Inflammatory macrophage (primary cell): Measurements from ENCODE around the gene PPP2R5A.

ENCODE experiments used
- DNase-seq, 2 donors: peaks; one replicate each; pipeline ENCODE4 v3.0.0-alpha.2; 2020 to 2022
- total RNA-seq, 18 experiments: gene quantifications; one replicate each; lab custom pipeline; 2026; ENCODE audit warnings: mixed read lengths in 6 of 18, inconsistent platforms in 2 of 18; lab: John Stamatoyannopoulos, UW

PPP2R5A gene
- 28.4 to 139 (median 99.4) reads per million in 18 experiments for total RNA-seq

- DNase-seq = peak; percentile 99
Measured at GRCh38 chr1:212284744-212285684, at the start of gene PPP2R5A. TSS of gene PPP2R5A (plus strand) at chr1:212285410. CDS start at chr1:212286111, 701 bp downstream.

- peak; percentile 51 to 79 for DNase-seq
Measured at GRCh38 chr1:212235857-212236256, 49.4 kb upstream of the PPP2R5A start.

- DNase-seq = no peak
Measured at GRCh38 chr1:212236664-212237220, 48.5 kb upstream of the PPP2R5A start.

- no peak for DNase-seq
Measured at GRCh38 chr1:212237651-212238050, 47.6 kb upstream of the PPP2R5A start.

GRCh38 chr1:212238552-212238951 is 46.7 kb upstream of the PPP2R5A start:
- no peak for DNase-seq

GRCh38 chr1:212241501-212241900 is 43.7 kb upstream of the PPP2R5A start:
- no peak for DNase-seq

GRCh38 chr1:212241957-212242287 is 43.3 kb upstream of the PPP2R5A start:
- no peak for DNase-seq

- DNase-seq = no peak
Measured at GRCh38 chr1:212242288-212242984, 42.8 kb upstream of the PPP2R5A start.

GRCh38 chr1:212242985-212243308 is 42.3 kb upstream of the PPP2R5A start:
- no peak for DNase-seq

GRCh38 chr1:212244441-212244840 is 40.8 kb upstream of the PPP2R5A start:
- DNase-seq = no peak

GRCh38 chr1:212247179-212247721 is 38.0 kb upstream of the PPP2R5A start:
- no peak for DNase-seq

GRCh38 chr1:212247988-212248387 is 37.2 kb upstream of the PPP2R5A start:
- no peak for DNase-seq

GRCh38 chr1:212254853-212255363 is 30.3 kb upstream of the PPP2R5A start:
- no peak for DNase-seq

- peak; percentile 80 to 93 for DNase-seq
Measured at GRCh38 chr1:212255705-212256307, 29.4 kb upstream of the PPP2R5A start.

- DNase-seq = peak; percentile 42 to 86
Measured at GRCh38 chr1:212256369-212256768, 28.8 kb upstream of the PPP2R5A start.

GRCh38 chr1:212257157-212257556 is 28.1 kb upstream of the PPP2R5A start:
- no peak for DNase-seq

- DNase-seq = no peak
Measured at GRCh38 chr1:212259693-212260480, 25.3 kb upstream of the PPP2R5A start.

- no peak for DNase-seq
Measured at GRCh38 chr1:212260557-212261355, 24.5 kb upstream of the PPP2R5A start.

- DNase-seq = no peak
Measured at GRCh38 chr1:212261361-212261929, 23.8 kb upstream of the PPP2R5A start.

- DNase-seq = no peak
Measured at GRCh38 chr1:212267017-212267416, 18.2 kb upstream of the PPP2R5A start.

GRCh38 chr1:212267460-212267859 is 17.8 kb upstream of the PPP2R5A start:
- no peak for DNase-seq
